DOHH2 (cell line): ENCODE results near the gene NKTR.

Experiments
- H3F3A ChIP-seq: fragments of 200-600 bp; sonication (generic), shearing (Covaris generic); 2 replicates; pipeline ENCODE4 v1.6.0; 2016; ENCODE audit warnings: antibody characterized with exemption, mild to moderate bottlenecking; ENCODE audit not compliant: control insufficient read depth, insufficient read depth
- H3K27ac ChIP-seq: fragments of 200-600 bp; sonication (generic); 2 replicates; pipeline ENCODE4 v1.5.1; 2014; ENCODE audit warnings: low read depth, mild to moderate bottlenecking, low read length, moderate library complexity
- H3K27me3 ChIP-seq: fragments of 200-600 bp; sonication (generic); 2 replicates; pipeline ENCODE4 v1.6.1; 2014; ENCODE audit warnings: mild to moderate bottlenecking, low read length, mixed read lengths; ENCODE audit not compliant: control insufficient read depth
- H3K36me3 ChIP-seq: fragments of 200-600 bp; sonication (generic); 2 replicates; pipeline ENCODE4 v1.6.1; 2014; ENCODE audit warnings: mild to moderate bottlenecking, low read length, moderate library complexity, mixed read lengths; ENCODE audit not compliant: control insufficient read depth
- H3K4me1 ChIP-seq: fragments of 200-600 bp; sonication (generic); 2 replicates; pipeline ENCODE4 v1.6.1; 2014; ENCODE audit warnings: mild to moderate bottlenecking, low read length, mixed read lengths; ENCODE audit not compliant: control insufficient read depth
- H3K4me2 ChIP-seq: fragments of 200-600 bp; sonication (generic); 2 replicates; pipeline ENCODE4 v1.6.0; 2014; ENCODE audit warnings: mild to moderate bottlenecking, low read length, moderate library complexity
- H3K4me3 ChIP-seq: fragments of 200-600 bp; sonication (generic); 2 replicates; pipeline ENCODE4 v1.5.1; 2014; ENCODE audit warnings: mild to moderate bottlenecking, low read length, mixed read lengths
- H3K79me2 ChIP-seq: fragments of 200-600 bp; sonication (generic); 2 replicates; pipeline ENCODE4 v1.6.1; 2014; ENCODE audit warnings: mild to moderate bottlenecking, low read length, mixed read lengths; ENCODE audit not compliant: control insufficient read depth
- H3K9me2 ChIP-seq: fragments of 200-600 bp; sonication (generic); replicated peaks from 2 replicates; pipeline ENCODE4 v1.6.1; 2014; ENCODE audit warnings: mild to moderate bottlenecking, low read length, mixed read lengths; ENCODE audit not compliant: control insufficient read depth
- H3K9me3 ChIP-seq: fragments of 200-600 bp; sonication (generic); 2 replicates; pipeline ENCODE4 v1.6.1; 2014; ENCODE audit warnings: antibody characterized with exemption, low read length, mixed read lengths; ENCODE audit not compliant: control insufficient read depth, insufficient read depth
- H4K20me1 ChIP-seq: fragments of 200-600 bp; sonication (generic); 2 replicates; pipeline ENCODE4 v1.6.0; 2014; ENCODE audit warnings: low read depth, mild to moderate bottlenecking, antibody characterized with exemption, low read length, moderate library complexity; ENCODE audit not compliant: control insufficient read depth, insufficient read depth
- EZH2phosphoT487 ChIP-seq: fragments of 200-600 bp; sonication (generic); IDR thresholded peaks from 2 replicates; pipeline ENCODE4 v1.6.1; 2017; ENCODE audit warnings: borderline replicate concordance, mild to moderate bottlenecking, antibody characterized with exemption, low read length, moderate library complexity, mixed read lengths
- TF ChIP-seq, protein P1 (sequence below): fragments of 200-600 bp; sonication (generic); IDR thresholded peaks from one replicate; pipeline ENCODE4 v1.5.1; 2014; ENCODE audit warnings: antibody characterized with exemption, mild to moderate bottlenecking, low read depth, low read length; ENCODE audit not compliant: poor library complexity, severe bottlenecking

Gene NKTR

DNA sequence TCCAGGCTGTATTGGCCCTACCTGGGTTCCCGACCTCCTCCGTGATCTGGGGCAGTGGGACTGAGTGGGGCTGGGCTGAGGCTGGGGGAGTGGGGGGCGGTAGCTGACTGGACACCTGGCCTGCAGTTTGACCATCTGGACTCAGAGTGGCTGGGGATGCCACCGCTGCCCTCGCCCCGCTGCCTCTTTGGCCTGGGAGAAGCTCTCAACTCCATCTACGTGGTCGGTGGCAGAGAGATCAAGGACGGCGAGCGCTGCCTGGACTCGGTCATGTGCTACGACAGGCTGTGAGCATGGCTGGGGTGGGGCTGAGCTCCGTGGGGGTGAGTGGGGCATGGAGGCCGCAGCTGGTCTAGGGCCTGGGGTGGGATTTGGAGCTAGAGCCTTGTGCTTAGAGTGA, 87.5 kb downstream of the NKTR start:
- Histone ChIP-seq H3K79me2 (no peaks in the 10 kb centered on the region), H3K9me3 (no peaks in the 10 kb centered on the region), H3K27ac (no peak overlapping the region), H3K27me3 (no peaks in the 10 kb centered on the region), H3F3A (no peaks in the 10 kb centered on the region), H4K20me1 (no peaks in the 10 kb centered on the region), H3K9me2 (no peaks in the 10 kb centered on the region), H3K4me2 (no peak overlapping the region), H3K36me3 (no peaks in the 10 kb centered on the region), H3K4me1 (no peaks in the 10 kb centered on the region), H3K4me3 (no peak overlapping the region)
- TF ChIP-seq, protein P1, sequence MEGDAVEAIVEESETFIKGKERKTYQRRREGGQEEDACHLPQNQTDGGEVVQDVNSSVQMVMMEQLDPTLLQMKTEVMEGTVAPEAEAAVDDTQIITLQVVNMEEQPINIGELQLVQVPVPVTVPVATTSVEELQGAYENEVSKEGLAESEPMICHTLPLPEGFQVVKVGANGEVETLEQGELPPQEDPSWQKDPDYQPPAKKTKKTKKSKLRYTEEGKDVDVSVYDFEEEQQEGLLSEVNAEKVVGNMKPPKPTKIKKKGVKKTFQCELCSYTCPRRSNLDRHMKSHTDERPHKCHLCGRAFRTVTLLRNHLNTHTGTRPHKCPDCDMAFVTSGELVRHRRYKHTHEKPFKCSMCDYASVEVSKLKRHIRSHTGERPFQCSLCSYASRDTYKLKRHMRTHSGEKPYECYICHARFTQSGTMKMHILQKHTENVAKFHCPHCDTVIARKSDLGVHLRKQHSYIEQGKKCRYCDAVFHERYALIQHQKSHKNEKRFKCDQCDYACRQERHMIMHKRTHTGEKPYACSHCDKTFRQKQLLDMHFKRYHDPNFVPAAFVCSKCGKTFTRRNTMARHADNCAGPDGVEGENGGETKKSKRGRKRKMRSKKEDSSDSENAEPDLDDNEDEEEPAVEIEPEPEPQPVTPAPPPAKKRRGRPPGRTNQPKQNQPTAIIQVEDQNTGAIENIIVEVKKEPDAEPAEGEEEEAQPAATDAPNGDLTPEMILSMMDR = no peak
- TF ChIP-seq EZH2phosphoT487 = no peak

DNA sequence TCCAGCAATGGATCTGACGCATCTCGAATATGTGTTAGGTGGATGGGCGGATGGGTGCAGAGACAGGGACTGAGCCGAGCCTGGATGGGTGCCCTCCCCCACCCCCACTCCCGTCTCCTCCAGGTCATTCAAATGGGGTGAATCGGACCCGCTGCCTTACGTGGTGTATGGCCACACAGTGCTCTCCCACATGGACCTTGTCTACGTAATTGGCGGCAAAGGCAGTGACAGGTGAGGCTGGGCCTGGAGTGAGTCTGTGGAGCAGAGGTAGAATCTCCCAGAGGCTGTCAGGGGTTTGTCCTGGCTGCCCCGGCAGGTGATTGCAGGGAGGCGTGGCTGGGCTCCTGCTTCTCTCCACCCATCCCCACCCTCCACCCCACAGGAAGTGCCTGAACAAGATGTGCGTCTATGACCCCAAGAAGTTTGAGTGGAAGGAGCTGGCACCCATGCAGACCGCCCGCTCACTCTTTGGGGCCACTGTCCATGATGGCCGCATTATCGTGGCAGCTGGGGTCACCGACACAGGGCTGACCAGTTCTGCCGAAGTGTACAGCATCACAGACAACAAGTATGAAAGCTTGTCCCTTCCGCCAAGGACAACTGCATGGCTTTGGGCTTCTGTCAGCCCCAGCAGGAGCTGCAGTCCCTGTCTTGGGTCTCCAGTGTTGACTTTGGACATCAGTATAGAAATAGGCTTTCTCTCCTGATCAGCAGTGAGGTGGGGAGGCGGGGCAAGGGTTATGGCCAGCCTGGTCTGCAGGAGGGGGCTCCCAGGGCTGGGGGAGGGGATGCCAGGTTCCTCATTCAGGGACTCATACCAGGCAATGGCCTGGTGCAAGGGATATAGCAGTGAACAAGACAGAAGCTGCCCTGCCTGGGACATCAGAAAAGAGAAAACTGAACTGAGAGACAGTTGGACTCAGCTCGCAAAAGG, 88.3 kb downstream of the NKTR start:
- no peak for TF ChIP-seq EZH2phosphoT487
- TF ChIP-seq, protein P1 = no peak
- Histone ChIP-seq H3K27ac (no peak overlapping the region), H3K9me2 (no peaks in the 10 kb centered on the region), H3K4me2 (no peak overlapping the region), H3K4me3 (no peak overlapping the region), H4K20me1 (no peaks in the 10 kb centered on the region), H3K36me3 (no peaks in the 10 kb centered on the region), H3F3A (no peaks in the 10 kb centered on the region), H3K4me1 (no peaks in the 10 kb centered on the region), H3K27me3 (no peaks in the 10 kb centered on the region), H3K79me2 (no peaks in the 10 kb centered on the region), H3K9me3 (no peaks in the 10 kb centered on the region)

DNA sequence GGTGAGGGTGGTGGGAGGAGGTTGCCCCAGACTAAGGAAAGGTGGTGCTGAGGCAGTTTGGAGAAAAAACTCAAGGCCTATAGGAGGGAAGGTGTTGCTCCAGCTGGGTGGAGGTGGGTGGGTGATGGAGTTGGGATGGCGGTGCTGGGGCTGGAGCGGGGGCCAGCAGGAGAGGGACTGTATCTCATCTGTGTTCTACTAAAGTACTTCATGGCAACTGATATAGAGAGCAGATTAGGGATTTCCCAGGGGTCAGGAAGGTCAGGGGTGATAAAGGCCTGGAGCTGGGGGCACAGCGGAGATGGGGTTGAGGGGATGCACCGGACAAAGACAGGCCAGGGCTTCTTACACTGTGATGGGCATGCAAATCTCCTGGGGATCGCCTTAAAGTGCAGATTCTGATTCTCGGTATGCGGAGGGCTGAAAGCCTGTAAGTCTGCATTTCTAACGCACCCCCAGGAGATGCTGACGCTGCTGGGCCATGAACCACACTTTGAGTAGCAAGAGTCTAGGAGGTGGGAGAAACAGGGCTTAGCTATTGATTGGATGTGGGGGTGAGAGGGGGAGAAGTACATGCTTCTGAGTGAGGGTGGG, 89.0 kb downstream of the NKTR start:
- no peak overlapping the region for H3K4me3 ChIP-seq
- H3K27me3 ChIP-seq = no peaks in the 10 kb centered on the region
- no peaks in the 10 kb centered on the region for H4K20me1 ChIP-seq
- no peak for TF ChIP-seq EZH2phosphoT487
- TF ChIP-seq, protein P1 = no peak
- H3K9me3 ChIP-seq = no peaks in the 10 kb centered on the region
- no peak overlapping the region for H3K27ac ChIP-seq
- H3K36me3 ChIP-seq = no peaks in the 10 kb centered on the region
- H3K4me2 ChIP-seq = no peak overlapping the region
- H3K79me2 ChIP-seq = no peaks in the 10 kb centered on the region
- H3F3A ChIP-seq = no peaks in the 10 kb centered on the region
- no peaks in the 10 kb centered on the region for H3K4me1 ChIP-seq
- no peaks in the 10 kb centered on the region for H3K9me2 ChIP-seq
